ENCODE data around the gene LYSMD2.

- TF ChIP-seq CTCF (conservative IDR thresholded peaks at IDR 0.05; ENCODE audit: low read depth, low read length) (no peak), EZH2 (IDR thresholded peaks at IDR 0.05; ENCODE audit: borderline replicate concordance, low read depth, low read length, poor library complexity, severe bottlenecking) (no peak)
These were observed 18.3 kb upstream of the LYSMD2 start for GRCh38 chr15:51755790-51756189.
